SKM-1 (cell line): Measurements from ENCODE around the gene PRLH.
"Not testable (repeated sequence)": the region's sequence is repeated elsewhere in the genome, so short reads cannot be mapped to it uniquely, and the experiment has no call there.

Experiments used
- DNase-seq: peaks from one replicate; lab custom pipeline; 2025; ENCODE audit not compliant: unreplicated experiment; lab: John Stamatoyannopoulos, UW

Gene PRLH

DNA sequence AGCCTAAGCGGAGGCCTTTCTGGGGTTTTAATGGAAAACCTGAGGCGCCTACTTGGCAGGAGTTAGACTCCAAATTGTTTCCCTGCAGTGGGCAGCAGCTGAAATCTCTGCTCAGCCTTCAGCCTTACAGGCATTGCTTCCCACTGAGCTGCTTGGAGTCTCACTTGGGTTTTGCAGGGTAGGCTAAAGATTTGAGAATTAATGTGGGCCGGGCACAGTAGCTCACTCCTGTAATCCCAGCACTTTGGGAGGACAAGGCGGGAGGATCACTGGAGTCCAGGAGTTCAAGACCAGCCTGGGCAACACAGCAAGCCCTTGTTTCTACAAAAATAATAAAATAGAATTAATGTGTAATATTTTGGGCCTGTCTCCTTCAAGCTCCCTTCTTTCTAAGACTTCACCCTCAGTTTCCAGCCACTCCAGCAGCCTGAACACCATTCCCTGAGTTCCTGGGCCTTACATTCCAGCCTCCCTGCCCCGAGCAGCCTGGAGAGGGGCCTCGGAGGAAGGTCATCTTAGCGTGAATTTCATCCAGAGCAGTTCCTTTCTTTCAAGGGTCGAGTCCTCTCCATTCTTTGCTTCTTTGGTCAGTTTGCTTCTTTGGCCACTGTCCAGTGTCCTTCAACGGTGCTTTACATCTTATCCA, 33.2 kb downstream of the PRLH start:
- DNase-seq: no peak

DNA sequence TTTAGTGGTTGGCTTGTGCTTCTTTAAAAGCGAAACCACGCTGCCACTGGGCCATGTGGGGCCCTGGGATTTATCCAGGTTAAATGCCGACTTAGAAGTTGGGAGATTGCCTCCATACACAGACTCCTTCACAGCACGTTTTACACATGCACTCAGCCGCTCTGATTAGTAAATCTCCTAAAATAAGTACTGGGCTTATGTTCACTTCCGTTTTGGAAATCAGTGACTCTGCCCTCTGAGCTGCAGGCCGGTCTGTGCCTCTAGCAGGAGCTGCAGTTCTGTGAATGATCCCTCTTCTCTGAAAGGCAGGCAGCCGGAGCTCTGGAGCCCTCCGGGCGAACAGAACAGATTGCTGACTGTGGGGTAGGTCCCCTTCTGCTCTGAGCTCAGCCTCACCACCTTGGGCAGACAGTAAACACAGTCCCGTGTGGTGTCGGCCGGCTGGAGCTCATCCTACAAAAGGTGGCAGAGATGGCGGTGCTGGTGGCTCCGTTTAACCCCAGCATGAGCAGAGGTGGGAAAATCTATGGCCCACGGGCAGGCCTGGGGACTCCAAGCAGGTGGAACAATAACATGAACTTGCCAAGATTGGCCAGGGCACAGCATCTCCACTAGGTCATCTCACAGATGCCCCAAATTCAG, 34.0 kb downstream of the PRLH start:
- DNase-seq: no peak

DNA sequence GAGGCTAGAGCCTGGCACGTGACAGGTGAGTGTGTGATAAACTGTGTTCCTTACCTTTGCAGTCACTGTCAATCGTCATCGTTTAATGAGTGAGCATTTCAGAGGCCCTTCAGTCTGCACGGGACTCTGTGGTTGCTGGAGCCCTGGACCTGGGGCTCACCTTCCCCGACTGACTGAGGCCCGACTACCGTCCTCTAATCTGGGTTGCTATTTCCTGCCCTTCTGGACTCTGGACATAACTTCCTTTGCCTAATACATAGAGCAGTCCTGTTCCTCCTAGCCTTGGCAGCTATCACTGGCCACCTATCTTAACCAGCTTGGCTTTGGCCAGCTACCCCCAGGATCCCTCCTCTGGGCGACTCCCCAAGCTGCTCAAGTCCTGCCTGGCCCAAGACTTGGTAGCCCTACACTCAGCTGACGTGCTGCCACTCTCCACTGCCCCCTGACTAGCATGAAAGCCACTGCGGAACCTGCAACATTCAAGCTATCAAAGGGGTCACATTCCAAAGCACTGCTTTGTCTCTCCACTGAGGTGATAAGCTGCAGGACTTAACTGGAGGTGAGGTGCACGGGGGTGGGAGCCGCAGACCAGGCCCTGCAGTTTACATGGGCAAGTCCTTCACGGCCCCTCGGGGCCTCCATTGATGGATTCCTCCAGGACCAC, 35.2 kb downstream of the PRLH start:
- no peak for DNase-seq

DNA sequence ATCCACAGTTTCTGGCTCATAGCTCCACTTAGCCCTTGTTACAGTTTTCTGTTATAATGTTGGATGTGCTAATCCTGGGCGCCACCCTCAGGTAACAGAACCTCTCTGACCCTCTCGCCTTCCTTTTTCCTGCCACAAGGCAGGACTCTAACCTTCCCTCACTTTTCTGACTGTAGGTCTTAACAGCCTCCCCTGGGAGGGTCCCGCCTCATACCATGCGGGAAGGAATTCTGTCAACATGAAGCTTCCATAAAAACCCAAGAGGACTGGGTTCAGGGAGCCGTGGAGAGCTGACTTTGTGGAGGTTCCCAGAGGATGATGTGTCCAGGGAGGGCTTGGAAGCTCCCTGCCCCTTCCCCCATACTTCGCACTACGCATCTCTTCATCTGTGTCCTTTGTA, 36.0 kb downstream of the PRLH start:
- no peak for DNase-seq

DNA sequence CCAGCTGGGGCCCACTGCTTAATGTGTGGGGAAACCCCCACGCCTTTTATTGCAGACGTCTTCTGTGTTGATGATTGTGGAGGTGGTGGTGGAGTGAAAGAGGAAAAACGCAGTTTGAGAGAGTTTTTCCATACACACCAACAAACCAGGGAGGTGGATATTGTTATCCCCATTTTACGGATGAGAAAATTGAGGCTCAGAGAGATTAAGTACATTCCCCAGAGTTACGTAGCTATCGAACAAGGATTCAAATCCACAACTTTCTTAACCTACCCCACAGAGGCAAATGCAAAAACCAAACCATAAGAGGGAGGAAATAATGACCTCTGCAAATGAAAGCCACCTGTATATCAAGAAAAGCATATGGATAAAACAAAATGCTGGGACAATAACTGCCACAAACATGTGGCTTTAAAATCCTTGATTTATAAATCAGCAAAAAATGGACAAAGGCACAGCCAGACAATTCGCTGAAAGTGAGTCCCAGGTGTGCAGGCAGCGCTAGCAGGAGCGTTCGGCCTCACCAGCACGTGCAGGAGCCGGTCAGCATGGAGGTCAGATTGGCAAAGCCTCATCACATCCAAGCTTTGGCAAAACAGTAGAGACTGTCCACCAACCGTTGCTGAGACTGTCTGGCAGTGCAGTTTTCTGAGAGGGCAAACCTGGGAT, 36.8 kb downstream of the PRLH start:
- no peak for DNase-seq

DNA sequence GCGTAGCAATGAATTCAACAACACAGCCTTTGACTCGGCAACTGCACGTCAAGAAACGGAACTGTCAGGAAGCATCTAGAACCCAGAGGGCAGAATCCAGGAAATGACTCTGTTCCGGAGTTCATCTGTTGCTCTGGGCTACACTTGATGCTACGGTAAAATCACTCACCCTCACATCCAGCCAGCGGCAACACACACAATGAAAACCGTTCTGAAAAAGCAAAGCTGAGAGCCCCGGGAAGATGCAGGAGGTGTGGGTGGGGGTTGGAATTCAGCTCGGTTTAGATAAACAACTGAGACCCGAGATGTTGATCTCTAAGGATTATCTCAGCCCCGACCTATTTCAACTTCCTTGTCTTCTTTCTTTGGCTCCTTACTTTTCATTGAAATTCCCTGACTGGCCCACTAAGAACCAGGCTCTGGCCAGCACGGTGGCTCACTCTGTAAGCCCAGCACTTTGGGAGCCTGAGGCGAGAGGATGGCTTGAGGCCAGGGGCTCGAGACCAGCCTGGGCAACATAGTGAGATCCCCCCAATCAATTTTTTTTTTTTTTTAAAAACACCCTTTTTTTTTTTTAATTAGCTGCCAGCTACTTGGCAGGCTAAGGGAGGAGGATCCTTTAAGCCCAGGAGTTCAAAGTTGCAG, 37.5 kb downstream of the PRLH start:
- DNase-seq: peak; percentile 40

DNA sequence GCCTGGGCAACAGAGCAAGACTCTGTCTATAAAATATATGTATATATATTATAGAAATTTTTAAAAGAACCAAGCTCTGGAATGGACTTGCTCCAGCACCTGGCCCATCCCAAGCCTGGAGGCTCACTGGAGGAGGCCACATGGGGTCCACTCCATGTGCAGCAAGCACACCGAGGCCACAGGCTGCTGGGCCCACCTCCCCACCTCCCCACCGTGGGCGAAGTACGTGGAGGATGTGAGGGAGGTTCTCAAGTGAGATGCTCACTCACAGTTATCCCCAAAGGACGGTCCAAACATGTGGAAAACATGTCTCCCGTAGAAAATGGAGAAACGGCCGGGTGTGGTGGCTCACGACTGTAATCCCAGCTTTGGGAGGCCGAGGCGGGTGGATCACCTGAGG, 38.0 kb downstream of the PRLH start:
- DNase-seq: no peak

DNA sequence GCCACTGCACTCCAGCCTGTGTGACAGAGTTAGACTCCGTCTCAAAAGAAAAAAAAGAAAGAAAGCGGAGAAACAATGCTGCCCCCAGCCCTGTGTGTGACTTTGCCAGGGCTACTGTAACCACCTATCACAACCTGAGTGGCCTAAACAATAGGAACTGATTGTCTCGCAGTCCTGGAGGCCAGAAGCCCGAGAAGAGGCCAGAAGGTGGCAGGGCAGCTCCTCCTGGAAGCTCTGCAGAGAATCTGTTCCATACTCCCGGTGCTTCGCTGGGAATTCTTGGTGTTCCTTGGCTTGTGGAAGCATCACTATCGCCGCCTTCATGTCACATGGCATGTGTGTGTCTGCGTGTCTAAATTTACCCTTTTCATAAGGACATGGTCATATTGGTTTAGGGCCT, 38.6 kb downstream of the PRLH start:
- DNase-seq: no peak

DNA sequence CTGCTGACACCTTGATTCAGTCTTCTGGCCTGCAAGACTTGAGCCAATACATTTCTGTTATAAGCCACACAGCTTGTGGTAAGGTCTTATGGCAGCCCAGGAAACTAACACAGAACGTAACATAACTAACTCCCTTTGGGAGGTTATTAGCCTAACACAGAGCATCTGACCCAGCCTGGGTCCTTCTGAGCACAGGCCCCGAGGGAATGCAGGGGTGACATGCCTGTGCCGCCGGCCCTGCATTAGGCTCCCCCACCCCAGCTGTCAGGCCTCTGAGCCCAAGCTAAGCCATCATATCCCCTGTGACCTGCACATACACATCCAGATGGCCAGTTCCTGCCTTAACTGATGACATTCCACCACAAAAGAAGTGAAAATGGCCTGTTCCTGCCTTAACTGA, 40.1 kb downstream of the PRLH start:
- not testable (repeated sequence) for DNase-seq

DNA sequence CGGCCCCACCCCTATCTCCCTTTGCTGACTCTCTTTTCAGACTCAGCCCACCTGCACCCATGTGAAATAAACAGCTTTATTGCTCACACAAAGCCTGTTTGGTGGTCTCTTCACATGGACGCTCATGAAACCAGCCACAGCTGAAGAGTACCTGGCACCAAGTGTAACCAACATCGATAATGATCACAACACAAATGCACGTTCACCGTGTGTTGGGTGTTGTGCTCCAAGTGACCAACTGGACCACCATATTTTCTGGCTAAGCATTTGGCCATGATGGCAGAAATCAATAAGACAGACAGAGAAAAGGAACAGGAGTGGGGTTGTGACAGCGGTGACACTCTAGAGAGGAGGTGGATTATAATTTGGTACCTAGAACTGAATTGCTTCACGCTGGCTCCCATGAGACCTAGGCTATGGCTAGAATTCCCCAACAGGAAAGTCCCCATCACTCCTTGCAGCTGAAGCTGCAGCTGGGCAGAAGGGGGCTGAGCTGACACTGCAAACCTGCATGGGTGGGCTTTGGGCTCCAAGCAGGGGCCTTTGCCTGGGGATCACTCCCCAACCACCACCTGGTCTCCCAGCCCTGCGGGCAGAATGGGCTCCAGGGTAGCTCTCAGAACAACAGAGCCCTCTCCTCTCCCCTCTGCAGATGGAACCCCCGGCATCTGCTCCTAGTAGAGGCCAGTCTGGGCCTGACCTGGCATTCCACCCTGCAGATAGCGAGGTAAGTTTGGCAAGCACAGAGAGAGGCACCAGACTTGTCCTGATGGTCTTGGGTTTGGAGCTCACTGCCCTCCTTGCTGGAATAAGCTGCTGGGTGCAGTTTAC, 46.4 kb downstream of the PRLH start:
- no peak for DNase-seq

DNA sequence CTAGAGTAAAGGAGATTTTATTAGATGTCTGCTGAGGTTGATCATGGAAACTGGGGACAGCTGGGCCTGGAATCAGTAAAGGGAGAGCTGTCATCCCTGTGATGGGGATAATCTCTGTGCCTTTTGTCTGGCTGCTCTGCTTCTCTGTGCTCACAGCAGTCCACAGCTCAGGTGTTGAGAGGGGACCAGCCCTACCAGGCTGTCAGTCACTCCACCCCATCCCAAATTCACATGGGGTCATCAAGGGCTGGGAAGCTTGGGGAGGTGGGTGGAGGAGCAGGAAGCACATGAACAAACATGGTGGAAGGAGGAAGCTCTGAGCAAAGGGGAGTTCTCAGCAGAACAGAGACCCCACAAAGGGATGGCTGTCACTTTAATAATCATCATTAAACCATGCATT, 47.3 kb downstream of the PRLH start:
- DNase-seq: no peak

DNA sequence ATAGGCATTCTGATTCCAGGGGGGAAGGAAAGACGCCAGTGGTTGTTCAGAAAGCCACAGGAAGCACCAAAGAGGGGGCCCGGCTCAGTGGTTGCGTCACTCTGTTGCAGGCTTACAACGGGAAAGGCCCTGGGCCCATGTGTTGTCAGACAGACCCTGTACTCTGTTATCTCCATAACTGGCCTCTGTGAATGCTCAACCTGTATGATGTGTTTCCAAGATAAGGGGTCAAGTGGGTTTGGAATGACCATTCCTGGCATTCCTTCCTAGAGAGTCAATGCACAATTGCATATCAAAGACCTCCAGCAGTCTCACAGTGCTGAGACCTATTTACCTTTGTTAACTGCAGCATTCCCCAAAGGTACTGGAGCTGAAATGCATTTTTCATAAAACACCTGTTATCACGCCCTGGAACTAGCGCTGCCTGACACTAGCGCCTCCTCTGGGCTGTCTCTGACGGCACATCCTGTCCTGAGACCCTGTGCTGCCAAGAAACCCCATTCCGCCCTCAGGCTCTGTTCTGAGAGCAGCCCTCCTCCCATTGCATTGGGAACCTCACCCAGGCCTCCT, 47.9 kb downstream of the PRLH start:
- DNase-seq: peak; percentile 40

DNA sequence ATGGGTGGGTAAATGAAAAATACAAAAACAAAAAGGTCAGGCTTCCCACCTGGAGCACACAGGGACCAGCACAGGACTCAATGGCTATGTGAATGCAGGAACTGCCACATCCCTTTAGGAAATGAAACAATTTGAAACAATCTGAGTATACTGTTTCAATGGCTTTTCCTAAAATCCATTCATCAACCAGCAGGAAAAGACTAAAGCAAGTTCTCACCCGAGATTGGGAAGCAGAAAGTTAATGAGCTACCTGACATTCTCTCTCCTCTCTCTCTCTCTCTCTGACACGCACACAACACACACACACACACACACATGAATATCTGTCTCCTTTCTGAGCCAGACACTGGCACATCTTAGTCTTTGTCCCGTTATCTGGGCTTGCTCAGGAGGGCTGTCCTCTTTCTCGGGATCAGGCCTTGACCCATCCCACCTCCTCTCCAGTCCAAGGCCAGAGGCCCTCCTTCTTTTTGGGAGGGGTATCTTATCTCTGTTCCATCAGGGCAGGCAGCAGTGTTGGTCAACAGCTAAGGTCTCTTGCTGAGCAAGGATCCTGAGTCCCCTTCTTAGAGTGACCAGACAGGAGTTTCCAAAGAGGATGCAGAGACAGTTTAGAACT, 49.4 kb downstream of the PRLH start:
- no peak for DNase-seq

DNA sequence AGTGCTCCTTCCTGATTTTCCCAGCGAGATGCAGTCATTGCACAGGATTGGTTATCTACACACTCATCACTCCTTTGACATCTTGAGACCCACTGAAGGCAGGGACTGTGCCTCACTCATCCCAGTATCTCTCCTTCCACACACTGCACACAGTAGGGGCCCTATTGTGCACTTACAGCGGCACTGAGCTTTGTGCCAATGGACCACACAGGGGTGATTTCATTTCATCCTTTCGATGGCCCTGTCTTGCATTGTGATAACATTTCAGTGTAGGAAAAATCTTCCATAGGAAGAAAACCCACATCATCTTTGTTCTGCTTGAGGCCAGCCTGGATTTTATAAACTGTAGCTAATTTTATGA, 50.0 kb downstream of the PRLH start:
- no peak for DNase-seq
